ENCODE results near the gene HSPA5. TPM values are rescaled to one million over a fixed set of nuclear protein-coding genes. Genes with fewer than 3 reads are reported as not detected.

HSPA5 gene
- total RNA-seq, 1 experiment from 2014 or later, result 438 TPM

- H4K20me1 ChIP-seq (ENCODE audit: insufficient read depth), result no peaks in the 10 kb centered on the region
- intact Hi-C loops (cut with micrococcal nuclease), result no loop called here
Measured at GRCh38 chr9:125258832-125259534, 17.8 kb upstream of the HSPA5 start.

More at GRCh38 chr9:125258832-125259534, 17.8 kb upstream of the HSPA5 start:
- H3K9ac ChIP-seq (ENCODE audit: low read length), result no peak overlapping the region
- H2AFZ ChIP-seq (ENCODE audit: low read depth, low read length, poor library complexity, severe bottlenecking), result no peak overlapping the region
- no TSS peak for BruUV-seq (replicated peaks)
- no peak overlapping the region for H3K4me3 ChIP-seq (replicated peaks in 1 of 2; ENCODE audit: low read depth in 1 of 2, low read length in 2 of 2)
- no peak for TF ChIP-seq YY1 (IDR thresholded peaks at IDR 0.05; ENCODE audit: extremely low read depth, insufficient replicate concordance, low read depth, low read length)
- no peak for TF ChIP-seq ELF1 (IDR thresholded peaks at IDR 0.05; ENCODE audit: borderline replicate concordance, low read depth)
- no peak for TF ChIP-seq FOSL1 (IDR thresholded peaks at IDR 0.05; ENCODE audit: low read depth)
- TF ChIP-seq, protein P1, sequence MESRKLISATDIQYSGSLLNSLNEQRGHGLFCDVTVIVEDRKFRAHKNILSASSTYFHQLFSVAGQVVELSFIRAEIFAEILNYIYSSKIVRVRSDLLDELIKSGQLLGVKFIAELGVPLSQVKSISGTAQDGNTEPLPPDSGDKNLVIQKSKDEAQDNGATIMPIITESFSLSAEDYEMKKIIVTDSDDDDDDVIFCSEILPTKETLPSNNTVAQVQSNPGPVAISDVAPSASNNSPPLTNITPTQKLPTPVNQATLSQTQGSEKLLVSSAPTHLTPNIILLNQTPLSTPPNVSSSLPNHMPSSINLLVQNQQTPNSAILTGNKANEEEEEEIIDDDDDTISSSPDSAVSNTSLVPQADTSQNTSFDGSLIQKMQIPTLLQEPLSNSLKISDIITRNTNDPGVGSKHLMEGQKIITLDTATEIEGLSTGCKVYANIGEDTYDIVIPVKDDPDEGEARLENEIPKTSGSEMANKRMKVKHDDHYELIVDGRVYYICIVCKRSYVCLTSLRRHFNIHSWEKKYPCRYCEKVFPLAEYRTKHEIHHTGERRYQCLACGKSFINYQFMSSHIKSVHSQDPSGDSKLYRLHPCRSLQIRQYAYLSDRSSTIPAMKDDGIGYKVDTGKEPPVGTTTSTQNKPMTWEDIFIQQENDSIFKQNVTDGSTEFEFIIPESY (IDR thresholded peaks at IDR 0.05; ENCODE audit: extremely low read depth, insufficient replicate concordance, low read length), result no peak
- TF ChIP-seq JUND (IDR thresholded peaks at IDR 0.05), result no peak
- TF ChIP-seq POLR2A (IDR thresholded peaks at IDR 0.05; ENCODE audit: borderline replicate concordance, extremely low read depth, insufficient read depth, insufficient read length), result no peak
- TF ChIP-seq SIN3A (IDR thresholded peaks at IDR 0.05; ENCODE audit: low read depth), result no peak
- no peak for TF ChIP-seq REST (IDR thresholded peaks at IDR 0.05; ENCODE audit: low read depth)
- TF ChIP-seq TCF7L2 (IDR thresholded peaks at IDR 0.05; ENCODE audit: borderline replicate concordance, extremely low read depth, insufficient read depth, insufficient read length), result no peak
- TF ChIP-seq RAD21 (IDR thresholded peaks at IDR 0.05; ENCODE audit: low read depth), result no peak
- no peak for TF ChIP-seq POLR2AphosphoS5 (IDR thresholded peaks at IDR 0.05; ENCODE audit: low read depth, low read length)
- TF ChIP-seq ZFX (IDR thresholded peaks at IDR 0.05), result no peak
- no peak overlapping the region for H3K4me2 ChIP-seq (ENCODE audit: low read length)
- no peaks in the 10 kb centered on the region for H3K9me2 ChIP-seq (ENCODE audit: insufficient read depth)
- DNase-seq (ENCODE audit: low read depth, low spot score) (no peak), ATAC-seq (no peak)
- ChIA-PET POLR2A (no interaction called here), RAD21 (ENCODE audit: low non-redundant PET in 1 of 2, low total read pairs in 2 of 2, uncharacterized antibody in 2 of 2, unreplicated experiment in 2 of 2) (no interaction called here), CTCF (no interaction called here)
- no peaks in the 10 kb centered on the region for H3K9me3 ChIP-seq (ENCODE audit: control insufficient read depth in 1 of 2, insufficient read depth in 1 of 2, low read depth in 1 of 2, low read length in 2 of 2)
- peaks cover 24% of the 10 kb centered on the region for H3K79me2 ChIP-seq (ENCODE audit: insufficient read depth, low read length)
- H3K36me3 ChIP-seq (ENCODE audit: control insufficient read depth in 1 of 2, insufficient read depth in 2 of 2, low read length in 2 of 2), result no peaks in the 10 kb centered on the region; a peak in 1 of 4 replicates
- peaks cover 3 to 19% of the 10 kb centered on the region in 2 experiments; a peak in 2 of 4 replicates for H3K4me1 ChIP-seq (ENCODE audit: control insufficient read depth in 1 of 2, insufficient read depth in 2 of 2, low read length in 2 of 2)
- no peaks in the 10 kb centered on the region for H3K27me3 ChIP-seq (ENCODE audit: insufficient read depth, low read length)
- H3K27ac ChIP-seq (ENCODE audit: low read depth, low read length), result no peak overlapping the region
